Ovary (tissue), 3 donors: ENCODE results near the gene POLH.

Experiments used
- CTCF ChIP-seq, 3 donors: fragments of 450-650 bp in 2 of 3; fragments of 200-600 bp in 1 of 3; IDR thresholded peaks; one replicate each; pipeline versions ENCODE4 v1.5.1 to v1.8.0; 2016 to 2022; ENCODE audit warnings: antibody characterized with exemption in 3 of 3, mild to moderate bottlenecking in 1 of 3
- POLR2A ChIP-seq: fragments of 450-650 bp; IDR thresholded peaks from one replicate; pipeline ENCODE4 v1.6.1; 2017; ENCODE audit warnings: antibody characterized with exemption, mild to moderate bottlenecking, moderate library complexity
- donor health status: DM: no; HTN: no; CAD: no.

DNA sequence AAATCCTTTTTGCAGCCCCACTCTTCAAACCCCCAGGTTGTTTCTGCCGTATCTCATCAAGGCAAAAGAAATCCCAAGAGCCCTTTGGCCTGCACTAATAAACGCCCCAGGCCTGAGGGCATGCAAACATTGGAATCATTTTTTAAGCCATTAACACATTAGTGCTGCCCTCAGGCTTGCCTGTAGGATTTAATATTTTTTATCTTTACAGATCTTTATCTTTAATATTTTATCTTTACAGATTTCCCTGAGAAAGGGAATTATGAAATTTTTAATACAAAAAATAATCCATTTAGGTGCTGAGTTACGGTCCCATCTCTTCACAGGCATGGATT, 38.4 kb downstream of the POLH start:
- TF ChIP-seq CTCF (IDR thresholded peaks at IDR 0.05) = no peak
- TF ChIP-seq POLR2A = no peak
